Stimulated activated CD8-positive, alpha-beta memory T cell treated with anti-CD3 and anti-CD28 coated beads, Interleukin-4, amount 100 ng/mL, for 1 hour (primary cell): ENCODE data around the gene DNAJB5.
A peak's percentile ranks its signal among the peaks of the same experiment; 100 is the strongest.
"Not testable (repeated sequence)": the region's sequence is repeated elsewhere in the genome, so short reads cannot be mapped to it uniquely, and the experiment has no call there.

ENCODE experiments used
- DNase-seq, 2 donors: peaks; one replicate each; pipeline ENCODE4 v3.0.0-alpha.2; 2020; ENCODE audit warnings: low read depth in 2 of 2, low spot score in 1 of 2

Gene DNAJB5

GRCh38 chr9:34998266-34998665 lies 8.7 kb downstream of the DNAJB5 start:
- DNase-seq = no peak

GRCh38 chr9:34999576-34999975 lies 10.0 kb downstream of the DNAJB5 start:
- DNase-seq = no peak

- DNase-seq = no peak
Measured at GRCh38 chr9:35000535-35001284, 11.2 kb downstream of the DNAJB5 start.

GRCh38 chr9:35001285-35001677 lies 11.7 kb downstream of the DNAJB5 start:
- no peak for DNase-seq

GRCh38 chr9:35001803-35002502 lies 12.4 kb downstream of the DNAJB5 start:
- DNase-seq = no peak

GRCh38 chr9:35002623-35003022 lies 13.1 kb downstream of the DNAJB5 start:
- no peak for DNase-seq

GRCh38 chr9:35004299-35004698 lies 14.8 kb downstream of the DNAJB5 start:
- DNase-seq = not testable (repeated sequence)

GRCh38 chr9:35010351-35010958 lies 20.9 kb downstream of the DNAJB5 start:
- no peak for DNase-seq

GRCh38 chr9:35014517-35014916 lies 25.0 kb downstream of the DNAJB5 start:
- DNase-seq = no peak

- not testable (repeated sequence) for DNase-seq
Measured at GRCh38 chr9:35023443-35023842, 33.9 kb downstream of the DNAJB5 start.

GRCh38 chr9:35026671-35027070 lies 37.1 kb downstream of the DNAJB5 start:
- no peak for DNase-seq

- no peak for DNase-seq
Measured at GRCh38 chr9:35027374-35027773, 37.8 kb downstream of the DNAJB5 start.

- no peak for DNase-seq
Measured at GRCh38 chr9:35027860-35028259, 38.3 kb downstream of the DNAJB5 start.

GRCh38 chr9:35028341-35028740 lies 38.8 kb downstream of the DNAJB5 start:
- DNase-seq = no peak

GRCh38 chr9:35029241-35029640 lies 39.7 kb downstream of the DNAJB5 start:
- no peak for DNase-seq

- DNase-seq = no peak
Measured at GRCh38 chr9:35029852-35030251, 40.3 kb downstream of the DNAJB5 start.

- no peak for DNase-seq
Measured at GRCh38 chr9:35033101-35033500, 43.6 kb downstream of the DNAJB5 start.

- peak in 1 of 2 donors; percentile 8 for DNase-seq
Measured at GRCh38 chr9:35035851-35036701, 46.5 kb downstream of the DNAJB5 start.

GRCh38 chr9:35042081-35042604 lies 52.6 kb downstream of the DNAJB5 start:
- no peak for DNase-seq

GRCh38 chr9:35042891-35043545 lies 53.5 kb downstream of the DNAJB5 start:
- no peak for DNase-seq

- no peak for DNase-seq
Measured at GRCh38 chr9:35044071-35044470, 54.5 kb downstream of the DNAJB5 start.
